ENCODE data around the gene OPA1.

The OPA1 gene

GRCh38 chr3:193648542-193649076, 55.6 kb downstream of the OPA1 start:
- Histone ChIP-seq H2BK12ac (ENCODE audit: low read length) (no peak overlapping the region), H3K9me3 (replicated peaks in 1 of 2; ENCODE audit: control insufficient read depth in 2 of 2, insufficient read depth in 1 of 2, low read depth in 1 of 2, low read length in 2 of 2) (no peaks in the 10 kb centered on the region), H2AFZ (ENCODE audit: low read length) (no peak overlapping the region), H3K27ac (replicated peaks; ENCODE audit: low read length) (no peak overlapping the region), H3K23ac (ENCODE audit: low read depth, low read length, poor library complexity) (no peak overlapping the region), H3K4me2 (ENCODE audit: insufficient read depth, low read length, poor library complexity, severe bottlenecking) (no peak overlapping the region), H3K27me3 (ENCODE audit: control insufficient read depth in 3 of 3, insufficient read depth in 3 of 3, low read depth in 1 of 3, low read length in 3 of 3) (no peaks in the 10 kb centered on the region), H4K8ac (ENCODE audit: low read depth, low read length) (no peak overlapping the region), H2BK15ac (ENCODE audit: low read length) (no peak overlapping the region), H3K4ac (ENCODE audit: low read length) (no peak overlapping the region), H2BK120ac (ENCODE audit: low read depth, low read length) (no peak overlapping the region), H3K14ac (ENCODE audit: low read length) (no peak overlapping the region), H3K36me3 (replicated peaks in 1 of 2; ENCODE audit: control insufficient read depth in 2 of 2, insufficient read depth in 2 of 2, low read length in 2 of 2) (peaks cover 6 to 98% of the 10 kb centered on the region in 2 donors), H3K4me1 (ENCODE audit: control insufficient read depth in 2 of 2, insufficient read depth in 1 of 2, low read depth in 1 of 2, low read length in 2 of 2) (no peaks in the 10 kb centered on the region), H4K91ac (ENCODE audit: low read depth, low read length, poor library complexity) (no peak overlapping the region), H2BK5ac (ENCODE audit: low read length) (no peak overlapping the region), H3K9ac (ENCODE audit: low read depth, low read length, poor library complexity) (no peak overlapping the region), H3K79me1 (ENCODE audit: low read depth, low read length) (no peaks in the 10 kb centered on the region), H2AK5ac (ENCODE audit: low read depth, low read length) (no peak overlapping the region), H3K18ac (ENCODE audit: low read length) (no peak overlapping the region), H3K4me3 (ENCODE audit: low read length in 2 of 2) (no peak overlapping the region)
- no CpG with 5 or more reads among the region's 2 CpGs for WGBS, 2 donors (ENCODE audit: extremely low coverage in 2 of 2, insufficient read length in 2 of 2, insufficient replicate concordance in 1 of 2)
- DNase-seq (ENCODE audit: low spot score) = no peak

GRCh38 chr3:193650585-193650984, 57.6 kb downstream of the OPA1 start:
- H2BK5ac ChIP-seq (ENCODE audit: low read length) = no peak overlapping the region
- H2AK5ac ChIP-seq (ENCODE audit: low read depth, low read length) = no peak overlapping the region
- no peaks in the 10 kb centered on the region for H3K27me3 ChIP-seq (ENCODE audit: control insufficient read depth in 3 of 3, insufficient read depth in 3 of 3, low read depth in 1 of 3, low read length in 3 of 3)
- WGBS, 2 donors (ENCODE audit: extremely low coverage in 2 of 2, insufficient read length in 2 of 2, insufficient replicate concordance in 1 of 2) = no CpG with 5 or more reads among the region's 2 CpGs
- H4K91ac ChIP-seq (ENCODE audit: low read depth, low read length, poor library complexity) = no peak overlapping the region
- no peak overlapping the region for H3K4me3 ChIP-seq (ENCODE audit: low read length in 2 of 2)
- no peak overlapping the region for H2AFZ ChIP-seq (ENCODE audit: low read length)
- no peaks in the 10 kb centered on the region for H3K79me1 ChIP-seq (ENCODE audit: low read depth, low read length)
- H3K4me2 ChIP-seq (ENCODE audit: insufficient read depth, low read length, poor library complexity, severe bottlenecking) = no peak overlapping the region
- no peak overlapping the region for H2BK12ac ChIP-seq (ENCODE audit: low read length)
- H3K23ac ChIP-seq (ENCODE audit: low read depth, low read length, poor library complexity) = no peak overlapping the region
- H3K9me3 ChIP-seq (replicated peaks in 1 of 2; ENCODE audit: control insufficient read depth in 2 of 2, insufficient read depth in 1 of 2, low read depth in 1 of 2, low read length in 2 of 2) = no peaks in the 10 kb centered on the region
- peaks cover 5 to 98% of the 10 kb centered on the region in 2 donors for H3K36me3 ChIP-seq (replicated peaks in 1 of 2; ENCODE audit: control insufficient read depth in 2 of 2, insufficient read depth in 2 of 2, low read length in 2 of 2)
- no peak overlapping the region for H3K27ac ChIP-seq (replicated peaks; ENCODE audit: low read length)
- H3K18ac ChIP-seq (ENCODE audit: low read length) = no peak overlapping the region
- DNase-seq (ENCODE audit: low spot score) = no peak
- H2BK120ac ChIP-seq (ENCODE audit: low read depth, low read length) = no peak overlapping the region
- H3K4ac ChIP-seq (ENCODE audit: low read length) = no peak overlapping the region
- no peaks in the 10 kb centered on the region for H3K4me1 ChIP-seq (ENCODE audit: control insufficient read depth in 2 of 2, insufficient read depth in 1 of 2, low read depth in 1 of 2, low read length in 2 of 2)
- no peak overlapping the region for H3K9ac ChIP-seq (ENCODE audit: low read depth, low read length, poor library complexity)
- no peak overlapping the region for H2BK15ac ChIP-seq (ENCODE audit: low read length)
- H3K14ac ChIP-seq (ENCODE audit: low read length) = no peak overlapping the region
- H4K8ac ChIP-seq (ENCODE audit: low read depth, low read length) = no peak overlapping the region

- H3K27ac ChIP-seq (replicated peaks; ENCODE audit: low read length) = no peak overlapping the region
- H2BK15ac ChIP-seq (ENCODE audit: low read length) = no peak overlapping the region
- H2BK5ac ChIP-seq (ENCODE audit: low read length) = no peak overlapping the region
- H3K18ac ChIP-seq (ENCODE audit: low read length) = no peak overlapping the region
- no peak overlapping the region for H2AK5ac ChIP-seq (ENCODE audit: low read depth, low read length)
- H3K79me1 ChIP-seq (ENCODE audit: low read depth, low read length) = no peaks in the 10 kb centered on the region
- WGBS, 2 donors (ENCODE audit: extremely low coverage in 2 of 2, insufficient read length in 2 of 2, insufficient replicate concordance in 1 of 2) = no CpG with 5 or more reads among the region's 4 CpGs
- no peak overlapping the region for H2BK12ac ChIP-seq (ENCODE audit: low read length)
- DNase-seq (ENCODE audit: low spot score) = no peak
- no peak overlapping the region for H3K4me3 ChIP-seq (ENCODE audit: low read length in 2 of 2)
- H3K4me1 ChIP-seq (ENCODE audit: control insufficient read depth in 2 of 2, insufficient read depth in 1 of 2, low read depth in 1 of 2, low read length in 2 of 2) = peaks cover 0 to 1% of the 10 kb centered on the region in 2 donors
- no peaks in the 10 kb centered on the region for H3K27me3 ChIP-seq (ENCODE audit: control insufficient read depth in 3 of 3, insufficient read depth in 3 of 3, low read depth in 1 of 3, low read length in 3 of 3)
- no peak overlapping the region for H3K9ac ChIP-seq (ENCODE audit: low read depth, low read length, poor library complexity)
- no peak overlapping the region for H3K4ac ChIP-seq (ENCODE audit: low read length)
- H3K23ac ChIP-seq (ENCODE audit: low read depth, low read length, poor library complexity) = no peak overlapping the region
- no peak overlapping the region for H4K8ac ChIP-seq (ENCODE audit: low read depth, low read length)
- H2AFZ ChIP-seq (ENCODE audit: low read length) = no peak overlapping the region
- H3K9me3 ChIP-seq (replicated peaks in 1 of 2; ENCODE audit: control insufficient read depth in 2 of 2, insufficient read depth in 1 of 2, low read depth in 1 of 2, low read length in 2 of 2) = no peaks in the 10 kb centered on the region
- no peak overlapping the region for H2BK120ac ChIP-seq (ENCODE audit: low read depth, low read length)
- no peak overlapping the region for H4K91ac ChIP-seq (ENCODE audit: low read depth, low read length, poor library complexity)
- H3K14ac ChIP-seq (ENCODE audit: low read length) = no peak overlapping the region
- H3K36me3 ChIP-seq (replicated peaks in 1 of 2; ENCODE audit: control insufficient read depth in 2 of 2, insufficient read depth in 2 of 2, low read length in 2 of 2) = peaks cover 5 to 98% of the 10 kb centered on the region in 2 donors
- H3K4me2 ChIP-seq (ENCODE audit: insufficient read depth, low read length, poor library complexity, severe bottlenecking) = no peak overlapping the region
Measured at GRCh38 chr3:193655831-193656433, 62.9 kb downstream of the OPA1 start.

- Histone ChIP-seq H2BK5ac (ENCODE audit: low read length) (no peak overlapping the region), H3K36me3 (replicated peaks in 1 of 2; ENCODE audit: control insufficient read depth in 2 of 2, insufficient read depth in 2 of 2, low read length in 2 of 2) (peaks cover 5 to 98% of the 10 kb centered on the region in 2 donors), H3K4me2 (ENCODE audit: insufficient read depth, low read length, poor library complexity, severe bottlenecking) (no peak overlapping the region), H2AFZ (ENCODE audit: low read length) (no peak overlapping the region), H3K18ac (ENCODE audit: low read length) (no peak overlapping the region), H4K91ac (ENCODE audit: low read depth, low read length, poor library complexity) (no peak overlapping the region), H3K4ac (ENCODE audit: low read length) (no peak overlapping the region), H2AK5ac (ENCODE audit: low read depth, low read length) (no peak overlapping the region), H3K79me1 (ENCODE audit: low read depth, low read length) (no peaks in the 10 kb centered on the region), H3K27me3 (ENCODE audit: control insufficient read depth in 3 of 3, insufficient read depth in 3 of 3, low read depth in 1 of 3, low read length in 3 of 3) (no peaks in the 10 kb centered on the region), H2BK12ac (ENCODE audit: low read length) (no peak overlapping the region), H3K4me3 (ENCODE audit: low read length in 2 of 2) (no peak overlapping the region), H3K14ac (ENCODE audit: low read length) (no peak overlapping the region), H3K27ac (replicated peaks; ENCODE audit: low read length) (no peak overlapping the region), H3K9me3 (replicated peaks in 1 of 2; ENCODE audit: control insufficient read depth in 2 of 2, insufficient read depth in 1 of 2, low read depth in 1 of 2, low read length in 2 of 2) (no peaks in the 10 kb centered on the region), H3K4me1 (ENCODE audit: control insufficient read depth in 2 of 2, insufficient read depth in 1 of 2, low read depth in 1 of 2, low read length in 2 of 2) (peaks cover 0 to 1% of the 10 kb centered on the region in 2 donors), H2BK120ac (ENCODE audit: low read depth, low read length) (no peak overlapping the region), H4K8ac (ENCODE audit: low read depth, low read length) (no peak overlapping the region), H3K9ac (ENCODE audit: low read depth, low read length, poor library complexity) (no peak overlapping the region), H2BK15ac (ENCODE audit: low read length) (no peak overlapping the region), H3K23ac (ENCODE audit: low read depth, low read length, poor library complexity) (no peak overlapping the region)
- DNase-seq (ENCODE audit: low spot score) = no peak
- WGBS, 2 donors (ENCODE audit: extremely low coverage in 2 of 2, insufficient read length in 2 of 2, insufficient replicate concordance in 1 of 2) = no CpG with 5 or more reads among the region's 3 CpGs
Measured at GRCh38 chr3:193656445-193656844, 63.4 kb downstream of the OPA1 start.
